ENCODE measurements around the gene XAB2.

- TF ChIP-seq CTCF (IDR thresholded peaks at IDR 0.05) (no peak), POLR2A (IDR thresholded peaks at IDR 0.05) (no peak)
These were observed 26.2 kb upstream of the XAB2 start for GRCh38 chr19:7655581-7655980.

All from Peyer's patch (tissue), 4 donors.